DOHH2 (cell line): ENCODE results near the gene IGSF9.

ENCODE experiments used
- EZH2phosphoT487 ChIP-seq: fragments of 200-600 bp; sonication (generic); IDR thresholded peaks from 2 replicates; pipeline ENCODE4 v1.6.1; 2017; ENCODE audit warnings: borderline replicate concordance, mild to moderate bottlenecking, antibody characterized with exemption, low read length, moderate library complexity, mixed read lengths
- TF ChIP-seq, protein P1 (sequence below): fragments of 200-600 bp; sonication (generic); IDR thresholded peaks from one replicate; pipeline ENCODE4 v1.5.1; 2014; ENCODE audit warnings: antibody characterized with exemption, mild to moderate bottlenecking, low read depth, low read length; ENCODE audit not compliant: poor library complexity, severe bottlenecking

DNA sequence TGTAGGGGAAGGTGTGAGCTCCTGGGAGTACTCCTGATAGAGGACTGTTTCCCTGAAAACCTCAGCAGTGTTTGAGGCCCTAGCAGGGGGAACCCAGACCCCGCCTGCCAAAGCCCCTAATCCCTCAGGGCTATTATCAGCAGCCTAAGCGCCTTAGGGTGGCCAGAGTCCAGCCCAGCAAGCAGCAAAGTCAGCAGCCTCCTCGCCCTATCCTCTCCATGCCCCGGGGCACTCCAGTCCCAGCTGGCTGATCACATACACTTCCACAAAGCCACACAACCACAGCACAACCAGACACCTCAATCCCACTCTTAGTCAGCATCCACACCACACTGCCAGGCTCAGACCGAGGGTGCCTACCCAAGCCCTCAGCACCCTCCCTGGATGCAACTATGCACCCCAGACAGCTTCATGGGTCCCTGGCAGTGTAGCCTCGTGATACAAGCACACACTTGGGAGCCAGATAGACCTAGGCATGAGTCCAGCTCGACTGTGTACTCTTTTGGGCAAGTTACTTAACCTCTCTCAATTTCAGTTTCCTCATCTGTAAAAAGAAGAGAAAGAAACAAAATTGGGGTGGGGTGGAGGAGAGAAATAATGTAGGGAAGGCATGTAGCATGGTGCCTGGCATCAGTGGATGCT lies 7.1 kb downstream of the IGSF9 start:
- TF ChIP-seq, protein P1, sequence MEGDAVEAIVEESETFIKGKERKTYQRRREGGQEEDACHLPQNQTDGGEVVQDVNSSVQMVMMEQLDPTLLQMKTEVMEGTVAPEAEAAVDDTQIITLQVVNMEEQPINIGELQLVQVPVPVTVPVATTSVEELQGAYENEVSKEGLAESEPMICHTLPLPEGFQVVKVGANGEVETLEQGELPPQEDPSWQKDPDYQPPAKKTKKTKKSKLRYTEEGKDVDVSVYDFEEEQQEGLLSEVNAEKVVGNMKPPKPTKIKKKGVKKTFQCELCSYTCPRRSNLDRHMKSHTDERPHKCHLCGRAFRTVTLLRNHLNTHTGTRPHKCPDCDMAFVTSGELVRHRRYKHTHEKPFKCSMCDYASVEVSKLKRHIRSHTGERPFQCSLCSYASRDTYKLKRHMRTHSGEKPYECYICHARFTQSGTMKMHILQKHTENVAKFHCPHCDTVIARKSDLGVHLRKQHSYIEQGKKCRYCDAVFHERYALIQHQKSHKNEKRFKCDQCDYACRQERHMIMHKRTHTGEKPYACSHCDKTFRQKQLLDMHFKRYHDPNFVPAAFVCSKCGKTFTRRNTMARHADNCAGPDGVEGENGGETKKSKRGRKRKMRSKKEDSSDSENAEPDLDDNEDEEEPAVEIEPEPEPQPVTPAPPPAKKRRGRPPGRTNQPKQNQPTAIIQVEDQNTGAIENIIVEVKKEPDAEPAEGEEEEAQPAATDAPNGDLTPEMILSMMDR = no peak
- TF ChIP-seq EZH2phosphoT487 = no peak
